Astrocyte (in vitro differentiated cells and primary cell): ENCODE data around the gene UBE2R2. TPM values are rescaled to one million over a fixed set of nuclear protein-coding genes. Genes with fewer than 3 reads are reported as not detected.
"Not testable (repeated sequence)": the region's sequence is repeated elsewhere in the genome, so short reads cannot be mapped to it uniquely, and the experiment has no call there.

Experiments used
- DNase-seq: peaks from one replicate; pipeline ENCODE4 v3.0.0-alpha.2; 2010; ENCODE audit warnings: low read depth
- FAIRE-seq: peaks from 2 replicates; lab custom pipeline; 2011; peaks lifted over from hg19 to GRCh38; lab: Jason Lieb, UNC
- H2AFZ ChIP-seq: 2 replicates; pipeline ENCODE4 v1.6.0; 2012; ENCODE audit warnings: low read depth, low read length, inconsistent platforms
- H3K27ac ChIP-seq: 2 replicates; pipeline ENCODE4 v1.5.1; 2011; ENCODE audit warnings: low read depth, low read length, inconsistent platforms
- H3K27me3 ChIP-seq: 2 replicates; pipeline ENCODE4 v1.6.0; 2011; ENCODE audit warnings: low read length, inconsistent platforms; ENCODE audit not compliant: insufficient read depth
- H3K36me3 ChIP-seq: 2 replicates; pipeline ENCODE4 v1.5.1; 2011; ENCODE audit warnings: low read length, inconsistent platforms; ENCODE audit not compliant: insufficient read depth
- H3K4me1 ChIP-seq: 2 replicates; pipeline ENCODE4 v1.5.1; 2011; ENCODE audit warnings: low read length, inconsistent platforms; ENCODE audit not compliant: insufficient read depth
- H3K4me2 ChIP-seq: 2 replicates; pipeline ENCODE4 v1.6.0; 2012; ENCODE audit warnings: low read length, inconsistent platforms
- H3K4me3 ChIP-seq: 2 replicates; pipeline ENCODE4 v1.5.1; 2011; ENCODE audit warnings: low read depth, mild to moderate bottlenecking, low read length, inconsistent platforms; ENCODE audit not compliant: insufficient read depth
- H3K79me2 ChIP-seq: 2 replicates; pipeline ENCODE4 v1.6.0; 2012; ENCODE audit warnings: mild to moderate bottlenecking, low read length, inconsistent platforms; ENCODE audit not compliant: insufficient read depth
- H3K9ac ChIP-seq: 2 replicates; pipeline ENCODE4 v1.6.0; 2012; ENCODE audit warnings: mild to moderate bottlenecking, low read length, inconsistent platforms
- H3K9me3 ChIP-seq: 2 replicates; pipeline ENCODE4 v1.5.1; 2012; ENCODE audit warnings: low read depth, mild to moderate bottlenecking, low read length, inconsistent platforms; ENCODE audit not compliant: insufficient read depth
- H4K20me1 ChIP-seq: 2 replicates; pipeline ENCODE4 v1.6.0; 2012; ENCODE audit warnings: low read length, inconsistent platforms; ENCODE audit not compliant: insufficient read depth
- H3K27ac Mint-ChIP-seq: one replicate; pipeline ENCODE4 v1.8.0; 2021; ENCODE audit warnings: mild to moderate bottlenecking, mixed read lengths; ENCODE audit not compliant: unreplicated experiment
- H3K27me3 Mint-ChIP-seq: one replicate; pipeline ENCODE4 v1.8.0; 2021; ENCODE audit warnings: low read depth, mixed read lengths; ENCODE audit not compliant: unreplicated experiment
- H3K36me3 Mint-ChIP-seq: one replicate; pipeline ENCODE4 v1.8.0; 2021; ENCODE audit warnings: low read depth, mixed read lengths; ENCODE audit not compliant: unreplicated experiment
- H3K4me1 Mint-ChIP-seq: one replicate; pipeline ENCODE4 v1.8.0; 2021; ENCODE audit warnings: low read depth, mixed read lengths; ENCODE audit not compliant: unreplicated experiment
- H3K4me3 Mint-ChIP-seq: one replicate; pipeline ENCODE4 v1.8.0; 2021; ENCODE audit warnings: mild to moderate bottlenecking, moderate library complexity, mixed read lengths; ENCODE audit not compliant: unreplicated experiment
- H3K9me3 Mint-ChIP-seq: one replicate; pipeline ENCODE4 v1.8.0; 2021; ENCODE audit warnings: mild to moderate bottlenecking, mixed read lengths; ENCODE audit not compliant: unreplicated experiment
- CTCF ChIP-seq: IDR thresholded peaks from 2 replicates; pipeline ENCODE4 v1.5.1; 2011; ENCODE audit warnings: low read depth, mild to moderate bottlenecking, inconsistent platforms, low read length, moderate library complexity; ENCODE audit not compliant: insufficient read depth
- EZH2 ChIP-seq: IDR thresholded peaks from 2 replicates; pipeline ENCODE4 v1.6.1; 2012; ENCODE audit warnings: mild to moderate bottlenecking, low read length, inconsistent platforms; ENCODE audit not compliant: insufficient read depth
- total RNA-seq: library from RNA; stranded (reverse); gene quantifications from 2 replicates; pipeline ENCODE4 v1.2.1, GENCODE V29; 2021

UBE2R2 gene
- total RNA-seq, 1 donor from 2014 or later, result 48.7 TPM

DNA sequence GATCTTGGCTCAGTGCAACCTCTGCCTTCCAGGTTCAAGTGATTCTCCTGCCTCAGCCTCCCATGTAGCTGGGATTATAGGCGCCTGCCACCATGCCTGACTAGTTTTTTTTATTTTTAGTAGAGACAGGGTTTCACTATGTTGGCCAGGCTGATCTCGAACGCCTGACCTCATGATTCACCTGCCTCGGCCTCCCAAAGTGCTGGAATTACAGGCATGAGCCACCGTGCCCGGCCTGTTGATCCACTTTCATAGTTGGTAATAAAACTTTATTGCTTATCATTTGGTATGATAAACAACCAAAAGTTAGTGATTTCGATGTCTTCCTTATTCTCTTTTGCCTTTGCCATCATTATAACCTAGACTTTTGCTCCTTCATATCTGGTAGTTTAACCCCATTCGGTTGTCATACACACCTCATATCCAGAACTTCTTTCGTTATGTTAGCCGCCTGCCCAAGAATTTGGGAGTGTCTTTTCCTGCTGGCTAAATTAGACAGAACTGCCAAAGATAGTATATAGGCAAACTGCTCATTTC, 45.0 kb downstream of the UBE2R2 start:
- H3K9me3 Mint-ChIP-seq, result no peaks in the 10 kb centered on the region
- H3K4me3 Mint-ChIP-seq, result no peak overlapping the region
- H3K27ac Mint-ChIP-seq, result no peak overlapping the region
- no peak overlapping the region for H2AFZ ChIP-seq
- no peak overlapping the region for H3K4me3 ChIP-seq
- no peak overlapping the region for H3K9ac ChIP-seq
- peaks cover 7% of the 10 kb centered on the region for H3K36me3 Mint-ChIP-seq
- H3K9me3 ChIP-seq, result no peaks in the 10 kb centered on the region
- H3K36me3 ChIP-seq, result no peaks in the 10 kb centered on the region
- peaks cover 6% of the 10 kb centered on the region for H3K4me1 ChIP-seq
- no peaks in the 10 kb centered on the region for H3K27me3 ChIP-seq
- H3K4me2 ChIP-seq, result no peak overlapping the region
- no peak for TF ChIP-seq EZH2
- no peak for DNase-seq
- H3K27me3 Mint-ChIP-seq, result no peaks in the 10 kb centered on the region
- peaks cover 26% of the 10 kb centered on the region for H3K4me1 Mint-ChIP-seq
- H3K27ac ChIP-seq, result no peak overlapping the region
- no peak for FAIRE-seq
- peaks cover 95% of the 10 kb centered on the region for H3K79me2 ChIP-seq
- H4K20me1 ChIP-seq, result peaks cover 89% of the 10 kb centered on the region

DNA sequence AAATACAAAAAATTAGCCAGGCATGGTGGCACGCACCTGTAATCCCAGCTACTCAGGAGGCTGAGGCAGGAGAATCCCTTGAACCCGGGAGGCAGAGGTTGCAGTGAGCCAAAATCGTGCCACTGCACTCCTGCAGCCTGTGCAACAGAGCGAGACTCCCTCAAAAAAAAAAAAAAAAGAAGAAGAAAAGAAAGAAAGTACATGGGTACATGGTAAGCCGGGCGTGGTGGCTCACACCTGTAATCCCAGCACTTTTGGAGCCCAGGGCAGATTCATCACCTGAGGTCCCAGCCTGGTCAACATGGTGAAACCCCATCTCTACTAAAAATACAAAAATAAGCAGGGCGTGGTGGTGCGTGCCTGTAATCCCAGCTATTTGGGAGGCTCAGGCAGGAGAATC, 46.1 kb downstream of the UBE2R2 start:
- not testable (repeated sequence) for H3K36me3 Mint-ChIP-seq, H3K9me3 Mint-ChIP-seq, H3K9me3 ChIP-seq, H3K27ac Mint-ChIP-seq, H3K36me3 ChIP-seq, FAIRE-seq, H3K4me3 Mint-ChIP-seq, H3K9ac ChIP-seq, H3K4me1 ChIP-seq, H3K27ac ChIP-seq, H3K4me3 ChIP-seq, H2AFZ ChIP-seq, H3K4me2 ChIP-seq, DNase-seq, H3K27me3 Mint-ChIP-seq, H3K27me3 ChIP-seq
- H3K4me1 Mint-ChIP-seq, result peaks cover 21% of the 10 kb centered on the region
- peaks cover 89% of the 10 kb centered on the region for H4K20me1 ChIP-seq
- peaks cover 95% of the 10 kb centered on the region for H3K79me2 ChIP-seq

GRCh38 chr9:33867747-33868439, 50.9 kb downstream of the UBE2R2 start:
- Mint-ChIP-seq H3K9me3 (no peaks in the 10 kb centered on the region), H3K27me3 (no peaks in the 10 kb centered on the region), H3K4me3 (no peak overlapping the region), H3K27ac (no peak overlapping the region), H3K4me1 (peaks cover 6% of the 10 kb centered on the region), H3K36me3 (peaks cover 2% of the 10 kb centered on the region)
- Histone ChIP-seq H4K20me1 (peaks cover 90% of the 10 kb centered on the region), H3K27ac (no peak overlapping the region), H3K4me2 (no peak overlapping the region), H3K27me3 (no peaks in the 10 kb centered on the region), H3K4me3 (no peak overlapping the region), H3K79me2 (peaks cover 97% of the 10 kb centered on the region), H3K4me1 (peaks cover 4% of the 10 kb centered on the region), H3K9me3 (no peaks in the 10 kb centered on the region), H2AFZ (no peak overlapping the region), H3K9ac (no peak overlapping the region), H3K36me3 (no peaks in the 10 kb centered on the region)
- TF ChIP-seq EZH2 (no peak), CTCF (no peak)
- no peak for FAIRE-seq
- DNase-seq, result no peak
